ENCODE measurements around the gene ADGRG6.

DNA sequence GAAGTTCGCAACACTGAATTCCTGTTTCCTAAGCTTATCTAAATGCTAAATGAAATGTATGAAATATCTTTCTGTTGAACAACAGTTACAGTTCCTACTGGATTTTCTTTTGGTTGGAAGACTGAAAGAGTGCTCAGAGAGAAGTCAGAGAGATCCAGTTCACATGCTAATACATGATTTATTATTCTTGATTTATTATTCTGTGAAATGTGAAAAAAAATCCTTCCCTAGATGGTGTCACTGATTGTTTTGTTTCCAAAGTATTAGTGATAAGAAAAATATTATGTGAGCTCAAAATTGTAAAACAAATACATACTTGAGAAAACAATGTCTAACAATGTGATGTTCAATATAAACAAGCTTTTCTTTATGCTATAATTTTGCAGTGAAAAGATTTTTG is 42.1 kb downstream of the ADGRG6 start:
- TF ChIP-seq EP300 (IDR thresholded peaks at IDR 0.05; ENCODE audit: borderline replicate concordance in 1 of 2, low read depth in 1 of 2, low read length in 1 of 2) (no peak), CTCF (IDR thresholded peaks at IDR 0.05) (no peak), NFIC (IDR thresholded peaks at IDR 0.05; ENCODE audit: borderline replicate concordance) (no peak), MAX (IDR thresholded peaks at IDR 0.05; ENCODE audit: low read depth) (no peak), GABPA (IDR thresholded peaks at IDR 0.05; ENCODE audit: low read depth) (no peak), TCF12 (IDR thresholded peaks at IDR 0.05) (no peak), SMC3 (IDR thresholded peaks at IDR 0.05; ENCODE audit: low read depth, low read length) (no peak), RCOR1 (IDR thresholded peaks at IDR 0.05; ENCODE audit: low read length) (no peak)
- TF ChIP-seq, protein P1, sequence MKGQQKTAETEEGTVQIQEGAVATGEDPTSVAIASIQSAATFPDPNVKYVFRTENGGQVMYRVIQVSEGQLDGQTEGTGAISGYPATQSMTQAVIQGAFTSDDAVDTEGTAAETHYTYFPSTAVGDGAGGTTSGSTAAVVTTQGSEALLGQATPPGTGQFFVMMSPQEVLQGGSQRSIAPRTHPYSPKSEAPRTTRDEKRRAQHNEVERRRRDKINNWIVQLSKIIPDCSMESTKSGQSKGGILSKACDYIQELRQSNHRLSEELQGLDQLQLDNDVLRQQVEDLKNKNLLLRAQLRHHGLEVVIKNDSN (IDR thresholded peaks at IDR 0.05; ENCODE audit: borderline replicate concordance, low read depth), result no peak
- TF ChIP-seq, protein P2, sequence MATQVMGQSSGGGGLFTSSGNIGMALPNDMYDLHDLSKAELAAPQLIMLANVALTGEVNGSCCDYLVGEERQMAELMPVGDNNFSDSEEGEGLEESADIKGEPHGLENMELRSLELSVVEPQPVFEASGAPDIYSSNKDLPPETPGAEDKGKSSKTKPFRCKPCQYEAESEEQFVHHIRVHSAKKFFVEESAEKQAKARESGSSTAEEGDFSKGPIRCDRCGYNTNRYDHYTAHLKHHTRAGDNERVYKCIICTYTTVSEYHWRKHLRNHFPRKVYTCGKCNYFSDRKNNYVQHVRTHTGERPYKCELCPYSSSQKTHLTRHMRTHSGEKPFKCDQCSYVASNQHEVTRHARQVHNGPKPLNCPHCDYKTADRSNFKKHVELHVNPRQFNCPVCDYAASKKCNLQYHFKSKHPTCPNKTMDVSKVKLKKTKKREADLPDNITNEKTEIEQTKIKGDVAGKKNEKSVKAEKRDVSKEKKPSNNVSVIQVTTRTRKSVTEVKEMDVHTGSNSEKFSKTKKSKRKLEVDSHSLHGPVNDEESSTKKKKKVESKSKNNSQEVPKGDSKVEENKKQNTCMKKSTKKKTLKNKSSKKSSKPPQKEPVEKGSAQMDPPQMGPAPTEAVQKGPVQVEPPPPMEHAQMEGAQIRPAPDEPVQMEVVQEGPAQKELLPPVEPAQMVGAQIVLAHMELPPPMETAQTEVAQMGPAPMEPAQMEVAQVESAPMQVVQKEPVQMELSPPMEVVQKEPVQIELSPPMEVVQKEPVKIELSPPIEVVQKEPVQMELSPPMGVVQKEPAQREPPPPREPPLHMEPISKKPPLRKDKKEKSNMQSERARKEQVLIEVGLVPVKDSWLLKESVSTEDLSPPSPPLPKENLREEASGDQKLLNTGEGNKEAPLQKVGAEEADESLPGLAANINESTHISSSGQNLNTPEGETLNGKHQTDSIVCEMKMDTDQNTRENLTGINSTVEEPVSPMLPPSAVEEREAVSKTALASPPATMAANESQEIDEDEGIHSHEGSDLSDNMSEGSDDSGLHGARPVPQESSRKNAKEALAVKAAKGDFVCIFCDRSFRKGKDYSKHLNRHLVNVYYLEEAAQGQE (IDR thresholded peaks at IDR 0.05; ENCODE audit: low read depth, low read length), result no peak
